ENCODE data around the gene MPPED2.
A peak's percentile ranks its signal among the peaks of the same experiment; 100 is the strongest.
"Not testable (repeated sequence)": the region's sequence is repeated elsewhere in the genome, so short reads cannot be mapped to it uniquely, and the experiment has no call there.

The MPPED2 gene

GRCh38 chr11:30573951-30574350 lies 12.2 kb downstream of the MPPED2 start:
- DNase-seq, result no peak

- no peak for DNase-seq
These were observed 17.2 kb downstream of the MPPED2 start for GRCh38 chr11:30568931-30569330.

- DNase-seq, result no peak
These were observed 18.5 kb downstream of the MPPED2 start for GRCh38 chr11:30567644-30568043.

- DNase-seq, result no peak
These were observed 19.0 kb downstream of the MPPED2 start for GRCh38 chr11:30567120-30567519.

GRCh38 chr11:30566482-30566881 lies 19.7 kb downstream of the MPPED2 start:
- DNase-seq, result no peak

- no peak for DNase-seq
These were observed 21.1 kb downstream of the MPPED2 start for GRCh38 chr11:30565027-30565426.

GRCh38 chr11:30561691-30562415 lies 24.3 kb downstream of the MPPED2 start:
- no peak for DNase-seq

GRCh38 chr11:30560206-30561106 lies 25.7 kb downstream of the MPPED2 start:
- DNase-seq, result no peak

- no peak for DNase-seq
These were observed 27.1 kb downstream of the MPPED2 start for GRCh38 chr11:30559004-30559403.

GRCh38 chr11:30554587-30554986 lies 31.6 kb downstream of the MPPED2 start:
- not testable (repeated sequence) for DNase-seq

- no peak for DNase-seq
These were observed 32.5 kb downstream of the MPPED2 start for GRCh38 chr11:30553521-30554110.

GRCh38 chr11:30552839-30553238 lies 33.3 kb downstream of the MPPED2 start:
- no peak for DNase-seq

- DNase-seq, result no peak
These were observed 36.1 kb downstream of the MPPED2 start for GRCh38 chr11:30550022-30550542.

- DNase-seq, result no peak
These were observed 36.6 kb downstream of the MPPED2 start for GRCh38 chr11:30549565-30549964.

- no peak for DNase-seq
These were observed 39.8 kb downstream of the MPPED2 start for GRCh38 chr11:30546334-30546733.

- DNase-seq, result no peak
These were observed 40.6 kb downstream of the MPPED2 start for GRCh38 chr11:30545507-30545906.

GRCh38 chr11:30543066-30543465 lies 43.1 kb downstream of the MPPED2 start:
- DNase-seq, result peak; percentile 19

- no peak for DNase-seq
These were observed 45.4 kb downstream of the MPPED2 start for GRCh38 chr11:30540781-30541180.

- peak; percentile 3 for DNase-seq
These were observed 47.9 kb downstream of the MPPED2 start for GRCh38 chr11:30538251-30538650.

- no peak for DNase-seq
These were observed 50.3 kb downstream of the MPPED2 start for GRCh38 chr11:30535818-30536217.

GRCh38 chr11:30533445-30533947 lies 52.7 kb downstream of the MPPED2 start:
- DNase-seq, result no peak

GRCh38 chr11:30527566-30527965 lies 58.6 kb downstream of the MPPED2 start:
- no peak for DNase-seq

- no peak for DNase-seq
These were observed 59.6 kb downstream of the MPPED2 start for GRCh38 chr11:30526558-30526957.

Data from suppressor macrophage treated with lipopolysaccharide for 4 hours (primary cell).